Cortex of kidney (tissue), 1 donor: ENCODE results near the gene ZC3H8.

ENCODE experiments used
- DNase-seq: peaks from one replicate; lab custom pipeline; 2025; lab: John Stamatoyannopoulos, UW

The ZC3H8 gene

GRCh38 chr2:112164876-112165275, 90.0 kb downstream of the ZC3H8 start:
- no peak for DNase-seq

DNA sequence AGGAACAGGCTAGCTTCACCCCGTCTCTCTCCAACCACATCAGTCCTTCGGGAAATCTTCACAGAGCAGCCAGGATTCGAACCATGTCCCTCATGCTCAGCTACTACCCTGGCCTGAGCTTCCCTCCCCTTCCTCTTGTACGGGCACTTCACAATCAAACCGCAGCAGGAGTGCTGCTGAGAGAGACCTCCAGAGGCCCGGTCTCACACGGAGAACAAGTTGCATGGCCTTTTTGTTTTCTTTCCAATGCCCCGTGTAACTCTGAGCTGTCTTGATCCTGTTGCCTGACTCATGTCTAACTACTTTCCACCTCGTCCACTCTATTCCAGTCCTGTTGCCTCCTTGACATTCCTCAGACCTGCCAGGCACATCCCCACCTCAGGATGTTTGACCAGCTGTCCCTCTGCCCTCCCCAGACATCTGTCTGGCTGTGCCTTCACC, 91.3 kb downstream of the ZC3H8 start:
- no peak for DNase-seq

GRCh38 chr2:112162956-112163355, 91.9 kb downstream of the ZC3H8 start:
- DNase-seq: no peak

DNA sequence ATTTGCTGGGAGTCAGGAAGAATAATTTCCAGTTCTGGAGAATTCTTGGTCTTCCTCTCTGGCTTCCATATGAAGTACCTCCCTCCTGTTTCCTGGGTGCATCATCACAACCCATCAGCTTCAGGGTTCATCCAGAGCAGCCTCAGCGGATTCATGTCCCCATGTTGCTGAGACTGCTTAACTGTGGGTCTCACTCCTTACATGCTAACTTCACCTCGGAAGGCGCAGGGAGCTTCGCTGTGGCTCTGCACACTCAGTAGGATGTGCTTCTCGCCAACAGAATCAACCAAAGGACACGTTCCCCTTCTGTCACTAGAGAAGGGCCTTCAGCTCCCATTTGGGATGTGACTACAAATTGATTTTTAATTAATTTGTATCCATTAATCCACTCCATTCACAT, 92.5 kb downstream of the ZC3H8 start:
- no peak for DNase-seq
